Measurements from ENCODE around the gene NEK4. TPM values are rescaled to one million over a fixed set of nuclear protein-coding genes. Genes with fewer than 3 reads are reported as not detected.

The NEK4 gene
- total RNA-seq, 1 donor from 2014 or later = 18.5 TPM

Other genes starting within 250 kb of the NEK4 start
- gene NT5DC2, start 237.1 kb downstream of the NEK4 start, total RNA-seq = 192 and 223 TPM in 2 replicates
- gene UQCC5, start 234.3 kb downstream of the NEK4 start, total RNA-seq = 0.75 and 97.6 TPM in 2 replicates
- 74.2 and 89.5 TPM in 2 replicates for gene PBRM1, start 85.0 kb downstream of the NEK4 start, total RNA-seq
- gene GNL3, start 84.9 kb downstream of the NEK4 start, total RNA-seq = 109 and 135 TPM in 2 replicates
- gene GLT8D1, start 65.1 kb downstream of the NEK4 start, total RNA-seq = 40.9 and 45.9 TPM in 2 replicates
- 199 and 237 TPM in 2 replicates for gene SPCS1, start 64.8 kb downstream of the NEK4 start, total RNA-seq
- gene ITIH1, start 6.7 kb upstream of the NEK4 start, total RNA-seq = not detected in 2 replicates
- gene ITIH3, start 23.9 kb upstream of the NEK4 start, total RNA-seq = not detected in 2 replicates
- gene ITIH4, start 59.7 kb upstream of the NEK4 start, total RNA-seq = 0.13 and 0.41 TPM in 2 replicates
- gene MUSTN1, start 64.1 kb upstream of the NEK4 start, total RNA-seq = not detected in 2 replicates
- gene STIMATE, start 126.6 kb upstream of the NEK4 start, total RNA-seq = 14.4 and 15.2 TPM in 2 replicates

Measured in kidney epithelial cell (primary cell).